Measurements from ENCODE around the gene CR1L. TPM values are rescaled to one million over a fixed set of nuclear protein-coding genes. Genes with fewer than 3 reads are reported as not detected.
"Not testable (repeated sequence)": the region's sequence is repeated elsewhere in the genome, so short reads cannot be mapped to it uniquely, and the experiment has no call there.

The CR1L gene
- total and polyA plus RNA-seq, 2 experiments from 2014 or later = not detected

DNA sequence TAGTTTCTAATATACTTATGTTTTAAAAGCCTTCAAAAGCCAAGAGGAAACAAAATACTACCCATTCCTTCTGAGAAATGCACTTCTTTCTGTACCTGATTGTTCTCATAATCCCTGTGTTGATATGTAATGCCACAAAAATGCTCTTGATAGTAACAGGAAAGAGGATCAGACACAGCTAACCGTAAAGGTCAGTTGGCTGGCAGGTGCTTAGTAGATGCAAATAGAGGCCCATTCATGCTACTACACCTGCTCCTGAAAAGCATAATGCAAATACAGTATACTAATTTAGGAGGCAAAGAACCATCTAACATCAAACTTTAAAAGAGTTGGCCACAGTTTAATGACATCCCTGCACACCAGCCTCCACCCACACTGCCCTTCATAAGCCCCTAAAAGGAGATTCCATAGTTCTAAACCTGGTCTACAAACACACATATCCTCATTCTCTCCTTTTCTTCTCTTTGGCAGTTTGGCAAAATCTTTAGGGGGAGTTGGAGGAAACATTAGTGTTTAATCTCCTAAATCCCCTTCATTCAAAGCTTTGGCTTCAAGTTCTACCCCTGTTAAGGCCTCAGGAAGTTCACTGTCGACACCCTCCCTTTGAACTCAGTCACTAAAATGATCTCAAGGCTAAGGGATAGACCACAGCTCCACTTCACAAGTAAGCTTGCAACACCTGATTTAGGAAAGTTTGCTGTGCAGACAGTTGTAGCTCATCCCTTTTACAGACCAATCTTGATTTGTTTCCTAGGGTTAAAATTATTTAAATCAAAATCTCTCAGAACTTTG is 104.0 kb downstream of the CR1L start:
- H3K27ac ChIP-seq = peak overlapping the region; percentile 44
- H3K4me2 ChIP-seq = no peak overlapping the region
- no peak overlapping the region for H2AFZ ChIP-seq
- H3K4me1 ChIP-seq (ENCODE audit: insufficient read depth) = peaks cover 30% of the 10 kb centered on the region
- no peaks in the 10 kb centered on the region for H3K27me3 ChIP-seq
- TF ChIP-seq EZH2 (IDR thresholded peaks at IDR 0.05; ENCODE audit: borderline replicate concordance) (no peak), EZH2phosphoT487 (IDR thresholded peaks at IDR 0.05; ENCODE audit: low read depth, severe bottlenecking, unreplicated experiment) (no peak)
- TF ChIP-seq, protein P1, sequence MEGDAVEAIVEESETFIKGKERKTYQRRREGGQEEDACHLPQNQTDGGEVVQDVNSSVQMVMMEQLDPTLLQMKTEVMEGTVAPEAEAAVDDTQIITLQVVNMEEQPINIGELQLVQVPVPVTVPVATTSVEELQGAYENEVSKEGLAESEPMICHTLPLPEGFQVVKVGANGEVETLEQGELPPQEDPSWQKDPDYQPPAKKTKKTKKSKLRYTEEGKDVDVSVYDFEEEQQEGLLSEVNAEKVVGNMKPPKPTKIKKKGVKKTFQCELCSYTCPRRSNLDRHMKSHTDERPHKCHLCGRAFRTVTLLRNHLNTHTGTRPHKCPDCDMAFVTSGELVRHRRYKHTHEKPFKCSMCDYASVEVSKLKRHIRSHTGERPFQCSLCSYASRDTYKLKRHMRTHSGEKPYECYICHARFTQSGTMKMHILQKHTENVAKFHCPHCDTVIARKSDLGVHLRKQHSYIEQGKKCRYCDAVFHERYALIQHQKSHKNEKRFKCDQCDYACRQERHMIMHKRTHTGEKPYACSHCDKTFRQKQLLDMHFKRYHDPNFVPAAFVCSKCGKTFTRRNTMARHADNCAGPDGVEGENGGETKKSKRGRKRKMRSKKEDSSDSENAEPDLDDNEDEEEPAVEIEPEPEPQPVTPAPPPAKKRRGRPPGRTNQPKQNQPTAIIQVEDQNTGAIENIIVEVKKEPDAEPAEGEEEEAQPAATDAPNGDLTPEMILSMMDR (IDR thresholded peaks at IDR 0.05; ENCODE audit: poor library complexity) = no peak
- H3K9me2 ChIP-seq (replicated peaks; ENCODE audit: insufficient read depth) = no peaks in the 10 kb centered on the region
- peaks cover 13% of the 10 kb centered on the region for H4K20me1 ChIP-seq (ENCODE audit: insufficient read depth, poor library complexity, severe bottlenecking)
- peaks cover 27% of the 10 kb centered on the region for H3K79me2 ChIP-seq
- H3K4me3 ChIP-seq = no peak overlapping the region
- H3K36me3 ChIP-seq (replicated peaks; ENCODE audit: insufficient read depth, low read depth) = no peaks in the 10 kb centered on the region
- 34% methylated on average over 2 of the region's 2 CpGs for WGBS (ENCODE audit: low lambda C conversion rate, missing lambda C conversion rate)
- DNase-seq (ENCODE audit: low spot score) = no peak
- H3K9me3 ChIP-seq (ENCODE audit: low read depth) = no peaks in the 10 kb centered on the region

DNA sequence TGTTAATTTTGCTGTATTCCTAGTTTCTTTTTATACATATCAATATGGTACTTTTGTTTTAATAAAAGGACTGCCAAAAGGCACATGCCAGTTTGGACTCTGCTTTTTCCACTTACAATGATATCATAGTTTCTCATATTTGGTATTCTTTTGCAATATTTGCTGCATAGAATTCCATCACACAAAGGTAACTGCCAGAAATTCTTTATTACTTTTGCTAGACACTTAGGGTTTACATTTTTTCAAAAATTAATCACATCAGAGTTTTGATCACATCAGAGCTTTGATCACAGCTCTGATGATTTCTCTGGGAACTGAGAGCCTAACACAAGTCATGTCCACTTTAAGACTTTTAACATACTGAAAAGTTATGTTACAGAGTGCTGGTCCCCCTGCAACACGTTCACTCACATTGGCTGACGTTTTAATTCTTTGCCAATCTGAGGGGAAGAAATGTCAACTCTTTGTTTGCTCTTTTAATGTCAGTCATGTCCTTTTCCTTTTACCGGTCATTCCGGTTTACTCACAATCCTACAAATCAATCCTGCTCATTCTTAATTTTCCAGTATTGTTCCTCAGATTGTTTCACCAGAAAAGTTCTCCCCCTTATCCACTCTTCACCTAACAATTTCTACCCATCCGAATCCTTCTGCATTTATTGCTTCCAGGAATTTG is 105.8 kb downstream of the CR1L start:
- no peaks in the 10 kb centered on the region for H3K27me3 ChIP-seq
- H3K79me2 ChIP-seq = peaks cover 45% of the 10 kb centered on the region
- no peaks in the 10 kb centered on the region for H3K9me3 ChIP-seq (ENCODE audit: low read depth)
- peak overlapping the region; percentile 42 for H2AFZ ChIP-seq
- no peak for DNase-seq (ENCODE audit: low spot score)
- 52% methylated on average over 5 of the region's 5 CpGs for WGBS (ENCODE audit: low lambda C conversion rate, missing lambda C conversion rate)
- peak overlapping the region; percentile 2 for H3K4me3 ChIP-seq
- no peak for TF ChIP-seq EZH2 (IDR thresholded peaks at IDR 0.05; ENCODE audit: borderline replicate concordance)
- no peak for TF ChIP-seq EZH2phosphoT487 (IDR thresholded peaks at IDR 0.05; ENCODE audit: low read depth, severe bottlenecking, unreplicated experiment)
- TF ChIP-seq, protein P1 (IDR thresholded peaks at IDR 0.05; ENCODE audit: poor library complexity) = no peak
- no peaks in the 10 kb centered on the region for H3K9me2 ChIP-seq (replicated peaks; ENCODE audit: insufficient read depth)
- peak overlapping the region; percentile 74 for H3K4me2 ChIP-seq
- peaks cover 32% of the 10 kb centered on the region for H4K20me1 ChIP-seq (ENCODE audit: insufficient read depth, poor library complexity, severe bottlenecking)
- peaks cover 44% of the 10 kb centered on the region for H3K4me1 ChIP-seq (ENCODE audit: insufficient read depth)
- H3K27ac ChIP-seq = peak overlapping the region; percentile 95
- H3K36me3 ChIP-seq (replicated peaks; ENCODE audit: insufficient read depth, low read depth) = no peaks in the 10 kb centered on the region

DNA sequence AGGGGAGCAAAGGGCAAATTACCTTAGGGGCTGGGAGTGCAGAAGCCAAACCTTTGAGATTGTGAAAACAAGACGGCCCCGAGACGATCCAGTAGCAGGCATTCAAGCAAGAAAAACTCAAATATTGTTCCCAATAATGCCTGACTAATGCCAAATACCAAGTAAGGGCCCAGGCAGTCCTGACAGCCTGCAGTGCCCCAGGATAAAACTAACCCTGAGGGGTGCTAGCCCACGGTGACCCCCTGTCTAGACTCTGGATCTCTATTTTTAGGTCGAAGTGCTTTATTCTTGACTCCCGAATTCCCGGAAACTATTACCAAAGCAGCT is 106.5 kb downstream of the CR1L start:
- not testable (repeated sequence) for H3K36me3 ChIP-seq (replicated peaks; ENCODE audit: insufficient read depth, low read depth); H3K27me3 ChIP-seq; H3K9me3 ChIP-seq (ENCODE audit: low read depth); H3K9me2 ChIP-seq (replicated peaks; ENCODE audit: insufficient read depth); DNase-seq (ENCODE audit: low spot score)
- Histone ChIP-seq H3K79me2 (peaks cover 52% of the 10 kb centered on the region), H3K27ac (peak overlapping the region; percentile 95), H4K20me1 (ENCODE audit: insufficient read depth, poor library complexity, severe bottlenecking) (peaks cover 38% of the 10 kb centered on the region), H3K4me3 (peak overlapping the region; percentile 2), H3K4me2 (peak overlapping the region; percentile 74), H2AFZ (peak overlapping the region; percentile 42), H3K4me1 (ENCODE audit: insufficient read depth) (peaks cover 51% of the 10 kb centered on the region)
- 27% methylated on average over 7 of the region's 7 CpGs for WGBS (ENCODE audit: low lambda C conversion rate, missing lambda C conversion rate)

DNA sequence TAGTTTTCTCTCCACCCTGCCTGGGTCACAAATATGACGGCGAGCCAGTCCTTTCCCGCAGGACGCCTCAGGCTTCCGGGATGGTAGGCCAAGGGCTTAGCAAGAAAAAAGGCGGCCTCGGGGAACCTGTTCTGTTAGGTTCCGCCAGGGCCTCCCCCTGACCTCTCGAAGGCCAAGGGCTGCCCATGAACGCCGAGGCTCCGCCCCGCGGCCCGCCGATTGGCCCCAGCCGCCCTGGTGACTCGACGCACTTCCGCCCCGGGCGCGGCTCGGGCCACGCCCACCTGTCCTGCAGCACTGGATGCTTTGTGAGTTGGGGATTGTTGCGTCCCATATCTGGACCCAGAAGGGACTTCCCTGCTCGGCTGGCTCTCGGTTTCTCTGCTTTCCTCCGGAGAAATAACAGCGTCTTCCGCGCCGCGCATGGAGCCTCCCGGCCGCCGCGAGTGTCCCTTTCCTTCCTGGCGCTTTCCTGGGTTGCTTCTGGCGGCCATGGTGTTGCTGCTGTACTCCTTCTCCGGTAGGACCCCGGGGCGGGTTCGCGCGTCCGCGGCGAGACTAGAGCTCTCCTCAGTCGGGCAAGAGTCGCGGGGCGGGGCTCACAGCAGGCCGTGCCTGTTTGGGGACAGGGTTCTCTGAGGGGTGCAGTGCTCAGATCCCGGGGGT is 107.0 kb downstream of the CR1L start, which contains the start of gene CD46:
Gene CD46 (plus strand): TSS at position 265 of the 666 bp plus-strand sequence. CDS start 159 bp downstream, at position 424.
- TF ChIP-seq EZH2phosphoT487 (IDR thresholded peaks at IDR 0.05; ENCODE audit: low read depth, severe bottlenecking, unreplicated experiment) (no peak), EZH2 (IDR thresholded peaks at IDR 0.05; ENCODE audit: borderline replicate concordance) (no peak)
- TF ChIP-seq, protein P1 (IDR thresholded peaks at IDR 0.05; ENCODE audit: poor library complexity) = no peak
- Histone ChIP-seq H3K36me3 (replicated peaks; ENCODE audit: insufficient read depth, low read depth) (no peaks in the 10 kb centered on the region), H2AFZ (peak within 1 kb of the TSS; percentile 42), H3K9me2 (replicated peaks; ENCODE audit: insufficient read depth) (no peaks in the 10 kb centered on the region), H3K9me3 (ENCODE audit: low read depth) (no peaks in the 10 kb centered on the region), H3K4me1 (ENCODE audit: insufficient read depth) (peaks cover 48% of the 10 kb centered on the region), H4K20me1 (ENCODE audit: insufficient read depth, poor library complexity, severe bottlenecking) (peaks cover 41% of the 10 kb centered on the region), H3K79me2 (peaks cover 57% of the 10 kb centered on the region), H3K27me3 (no peaks in the 10 kb centered on the region), H3K27ac (peak within 1 kb of the TSS; percentile 95), H3K4me2 (peak within 1 kb of the TSS; percentile 89), H3K4me3 (peak within 1 kb of the TSS; percentile 67)
- under 1% methylated on average over 55 of the region's 55 CpGs for WGBS (ENCODE audit: low lambda C conversion rate, missing lambda C conversion rate)
- DNase-seq (ENCODE audit: low spot score) = peak; percentile 99
